ENCODE data around the gene FAM171A1.
"Not testable (repeated sequence)": the region's sequence is repeated elsewhere in the genome, so short reads cannot be mapped to it uniquely, and the experiment has no call there.

FAM171A1 gene

DNA sequence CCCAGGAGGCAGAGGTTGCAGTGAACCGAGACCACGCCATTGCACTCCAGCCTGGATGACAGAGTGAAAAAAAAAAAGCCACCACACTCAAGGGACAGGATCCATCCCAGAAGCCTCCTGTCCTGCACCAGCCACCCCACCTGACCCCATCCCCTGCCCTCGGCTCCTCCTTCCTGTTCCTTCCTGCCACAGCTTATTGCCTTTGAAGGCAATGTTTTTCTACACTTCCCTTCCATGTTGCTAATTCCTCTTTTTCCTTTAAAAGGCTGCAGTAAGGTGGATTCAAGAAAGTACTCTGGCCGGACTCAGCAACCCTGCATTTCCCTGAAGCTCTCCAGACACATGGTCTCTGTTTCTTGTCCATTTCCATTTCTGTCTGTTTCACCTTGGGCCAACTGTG is 80.9 kb downstream of the FAM171A1 start:
- Histone ChIP-seq H3K4me3 (no peak overlapping the region), H3K27ac (no peak overlapping the region), H3K9me3 (ENCODE audit: low read depth, low read length) (no peaks in the 10 kb centered on the region), H3K9ac (ENCODE audit: insufficient read length) (no peak overlapping the region), H3K36me3 (ENCODE audit: insufficient read depth, low read length) (no peaks in the 10 kb centered on the region)
- TF ChIP-seq POLR2AphosphoS5 (IDR thresholded peaks at IDR 0.05; ENCODE audit: borderline replicate concordance, low read depth, low read length) (no peak), EZH2 (IDR thresholded peaks at IDR 0.05) (no peak), FOXP2 (optimal IDR thresholded peaks at IDR 0.05; ENCODE audit: control extremely low read depth, extremely low read length, insufficient read depth) (no peak)
- DNase-seq (ENCODE audit: low read depth, low spot score): no peak

DNA sequence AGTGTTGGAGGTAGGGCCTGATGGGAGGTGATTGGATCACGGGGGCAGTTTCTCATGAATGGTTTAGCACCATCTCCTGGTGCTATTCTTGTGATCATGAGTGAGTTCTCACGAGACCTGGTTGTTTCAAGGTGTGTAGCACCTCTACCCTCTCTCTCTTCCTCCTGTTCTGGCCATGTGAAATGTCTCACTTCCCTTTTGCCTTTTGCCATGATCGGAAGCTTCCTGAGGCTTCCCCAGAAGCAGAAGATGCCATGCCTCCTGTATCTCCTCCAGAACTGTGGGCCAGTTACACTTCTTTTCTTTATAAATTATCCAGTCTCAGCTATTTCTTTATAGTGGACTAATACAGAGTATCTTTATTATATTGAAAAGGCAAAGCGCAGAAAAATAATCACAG is 90.1 kb downstream of the FAM171A1 start:
- no peaks in the 10 kb centered on the region for H3K9me3 ChIP-seq (ENCODE audit: low read depth, low read length)
- no peak overlapping the region for H3K4me3 ChIP-seq
- no peak overlapping the region for H3K9ac ChIP-seq (ENCODE audit: insufficient read length)
- no peaks in the 10 kb centered on the region for H3K36me3 ChIP-seq (ENCODE audit: insufficient read depth, low read length)
- DNase-seq (ENCODE audit: low read depth, low spot score): no peak
- no peak overlapping the region for H3K27ac ChIP-seq
- TF ChIP-seq EZH2 (IDR thresholded peaks at IDR 0.05): no peak
- no peak for TF ChIP-seq FOXP2 (optimal IDR thresholded peaks at IDR 0.05; ENCODE audit: control extremely low read depth, extremely low read length, insufficient read depth)
- no peak for TF ChIP-seq POLR2AphosphoS5 (IDR thresholded peaks at IDR 0.05; ENCODE audit: borderline replicate concordance, low read depth, low read length)

DNA sequence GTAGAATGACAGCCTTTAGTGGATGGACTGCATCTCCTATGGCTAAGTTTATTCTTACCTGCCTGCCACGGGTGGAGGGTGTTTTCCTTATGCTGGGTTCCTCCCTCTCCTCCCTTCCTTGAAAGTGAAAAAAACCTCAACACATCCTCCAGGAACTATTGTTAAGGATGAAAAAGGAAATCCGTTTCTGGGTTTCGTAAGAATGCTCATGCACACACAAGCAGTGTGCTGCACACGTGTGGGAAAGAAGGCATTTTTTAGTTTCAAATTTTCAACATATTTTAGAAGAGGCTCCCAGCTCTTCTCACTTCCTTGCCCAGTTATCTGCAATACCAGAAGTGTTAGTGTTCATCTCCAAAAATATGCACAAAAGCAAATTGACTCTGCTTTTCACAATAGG is 90.6 kb downstream of the FAM171A1 start:
- no peaks in the 10 kb centered on the region for H3K36me3 ChIP-seq (ENCODE audit: insufficient read depth, low read length)
- no peak overlapping the region for H3K27ac ChIP-seq
- no peak for DNase-seq (ENCODE audit: low read depth, low spot score)
- no peak for TF ChIP-seq EZH2 (IDR thresholded peaks at IDR 0.05)
- no peak overlapping the region for H3K9ac ChIP-seq (ENCODE audit: insufficient read length)
- no peak overlapping the region for H3K4me3 ChIP-seq
- no peaks in the 10 kb centered on the region for H3K9me3 ChIP-seq (ENCODE audit: low read depth, low read length)

DNA sequence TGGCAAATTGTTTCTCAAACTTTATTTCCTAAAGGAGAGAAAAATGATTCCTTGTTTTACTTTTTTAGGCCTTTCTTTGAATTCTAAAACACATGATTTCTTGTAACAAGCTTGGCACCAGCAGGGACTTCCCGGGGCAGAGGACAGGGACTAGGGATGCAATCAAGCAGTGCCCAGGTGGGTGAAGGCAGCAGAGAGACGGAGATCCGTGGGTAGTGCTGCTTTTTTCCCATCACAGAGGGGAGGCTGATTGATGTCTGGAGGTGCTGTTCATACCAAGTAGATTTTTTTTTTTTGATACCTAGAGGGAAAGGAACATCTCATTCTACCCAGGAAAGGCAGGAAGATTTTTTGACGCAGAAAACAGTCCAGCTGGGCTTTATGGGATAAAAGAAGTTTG is 91.9 kb downstream of the FAM171A1 start:
- DNase-seq (ENCODE audit: low read depth, low spot score): no peak
- Histone ChIP-seq H3K9me3 (ENCODE audit: low read depth, low read length) (no peaks in the 10 kb centered on the region), H3K36me3 (ENCODE audit: insufficient read depth, low read length) (no peaks in the 10 kb centered on the region), H3K4me3 (no peak overlapping the region), H3K27ac (no peak overlapping the region), H3K9ac (ENCODE audit: insufficient read length) (no peak overlapping the region)
- TF ChIP-seq FOXP2 (optimal IDR thresholded peaks at IDR 0.05; ENCODE audit: control extremely low read depth, extremely low read length, insufficient read depth) (no peak), EZH2 (IDR thresholded peaks at IDR 0.05) (no peak), POLR2AphosphoS5 (IDR thresholded peaks at IDR 0.05; ENCODE audit: borderline replicate concordance, low read depth, low read length) (no peak)

DNA sequence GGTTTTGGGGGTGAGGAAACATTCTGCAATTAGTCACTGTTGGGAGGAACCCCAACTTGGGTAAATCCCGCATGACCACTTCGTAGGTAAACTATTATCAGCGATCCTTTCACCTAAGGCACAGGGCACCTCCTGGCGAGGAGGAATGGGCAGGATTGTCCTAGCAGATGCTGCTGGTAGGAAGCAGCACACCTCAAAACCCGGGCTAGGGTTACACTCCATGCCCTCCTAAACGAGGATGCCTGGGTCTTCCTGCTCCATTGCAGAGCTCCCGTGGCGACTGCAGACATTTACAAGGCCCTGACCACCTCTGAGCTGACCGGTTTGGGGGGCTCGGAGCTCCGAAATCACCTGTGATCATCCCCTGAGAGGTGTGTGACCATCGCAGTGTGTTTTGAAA is 92.3 kb downstream of the FAM171A1 start:
- Histone ChIP-seq H3K27ac (no peak overlapping the region), H3K36me3 (ENCODE audit: insufficient read depth, low read length) (no peaks in the 10 kb centered on the region), H3K9me3 (ENCODE audit: low read depth, low read length) (no peaks in the 10 kb centered on the region), H3K4me3 (no peak overlapping the region), H3K9ac (ENCODE audit: insufficient read length) (no peak overlapping the region)
- TF ChIP-seq POLR2AphosphoS5 (IDR thresholded peaks at IDR 0.05; ENCODE audit: borderline replicate concordance, low read depth, low read length) (no peak), EZH2 (IDR thresholded peaks at IDR 0.05) (no peak), FOXP2 (optimal IDR thresholded peaks at IDR 0.05; ENCODE audit: control extremely low read depth, extremely low read length, insufficient read depth) (no peak)
- no peak for DNase-seq (ENCODE audit: low read depth, low spot score)

DNA sequence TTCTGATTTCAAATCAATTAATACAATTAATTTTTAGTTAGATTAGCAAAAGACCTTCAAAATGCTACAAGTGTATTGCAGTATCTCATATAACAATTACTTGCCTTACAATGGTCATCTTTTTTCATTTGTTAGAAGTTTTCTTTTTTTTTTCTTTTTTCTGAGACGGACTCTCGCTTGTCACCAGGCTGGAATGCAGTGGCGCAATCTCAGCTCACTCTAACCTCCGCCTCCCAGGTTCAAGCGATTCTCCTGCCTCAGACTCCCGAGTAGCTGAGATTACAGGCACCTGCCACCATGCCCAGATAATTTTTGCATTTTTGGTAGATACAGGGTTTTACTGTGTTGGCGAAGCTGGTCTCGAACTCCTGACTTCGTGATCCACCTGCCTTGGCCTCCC is 95.0 kb downstream of the FAM171A1 start:
- not testable (repeated sequence) for H3K27ac ChIP-seq

DNA sequence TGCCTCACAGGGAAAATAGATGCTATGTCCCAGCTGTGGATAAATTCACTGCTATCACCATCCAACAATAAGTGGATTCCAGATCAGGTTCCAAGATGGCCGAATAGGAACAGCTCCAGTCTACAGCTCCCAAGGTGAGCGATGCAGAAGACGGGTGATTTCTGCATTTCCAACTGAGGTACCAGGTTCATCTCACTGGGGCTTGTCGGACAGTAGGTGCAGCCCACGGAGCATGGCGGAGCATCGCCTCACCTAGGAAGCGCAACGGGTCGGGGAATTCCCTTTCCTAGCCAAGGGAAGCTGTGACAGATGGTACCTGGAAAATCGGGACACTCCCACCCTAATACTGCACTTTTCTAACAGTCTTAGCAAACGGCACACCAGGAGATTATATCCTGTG is 101.3 kb downstream of the FAM171A1 start:
- H3K9ac ChIP-seq (ENCODE audit: insufficient read length); DNase-seq (ENCODE audit: low read depth, low spot score); H3K36me3 ChIP-seq (ENCODE audit: insufficient read depth, low read length); H3K27ac ChIP-seq; H3K4me3 ChIP-seq; H3K9me3 ChIP-seq (ENCODE audit: low read depth, low read length): not testable (repeated sequence)

More for the DNA sequence above, 95.0 kb downstream of the FAM171A1 start:
- not testable (repeated sequence) for H3K9ac ChIP-seq (ENCODE audit: insufficient read length); H3K4me3 ChIP-seq; H3K9me3 ChIP-seq (ENCODE audit: low read depth, low read length); DNase-seq (ENCODE audit: low read depth, low spot score); H3K36me3 ChIP-seq (ENCODE audit: insufficient read depth, low read length)

DNA sequence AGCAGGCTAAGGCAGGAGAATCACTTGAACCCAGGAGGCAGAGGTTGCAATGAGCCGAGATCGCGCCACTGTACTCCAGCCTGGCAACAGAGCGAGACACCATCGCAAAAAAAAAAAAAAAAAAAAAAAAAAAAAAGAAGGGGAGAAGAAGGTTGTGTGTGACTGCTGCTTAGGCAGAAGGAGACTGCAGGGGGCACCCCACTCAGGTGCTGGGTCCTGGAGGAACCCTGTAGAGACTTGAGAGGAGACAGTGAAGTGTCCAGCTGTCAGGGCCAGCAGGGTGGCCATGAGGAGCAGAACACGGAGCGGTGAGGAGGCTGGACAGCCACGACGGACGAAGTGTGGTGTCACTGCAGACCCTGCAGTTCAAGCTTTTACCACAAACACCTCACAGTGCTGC is 103.6 kb downstream of the FAM171A1 start:
- Histone ChIP-seq H3K27ac (no peak overlapping the region), H3K9me3 (ENCODE audit: low read depth, low read length) (no peaks in the 10 kb centered on the region), H3K4me3 (no peak overlapping the region), H3K36me3 (ENCODE audit: insufficient read depth, low read length) (no peaks in the 10 kb centered on the region), H3K9ac (ENCODE audit: insufficient read length) (no peak overlapping the region)
- DNase-seq (ENCODE audit: low read depth, low spot score): no peak
- TF ChIP-seq EZH2 (IDR thresholded peaks at IDR 0.05) (no peak), POLR2AphosphoS5 (IDR thresholded peaks at IDR 0.05; ENCODE audit: borderline replicate concordance, low read depth, low read length) (no peak), FOXP2 (optimal IDR thresholded peaks at IDR 0.05; ENCODE audit: control extremely low read depth, extremely low read length, insufficient read depth) (no peak)

DNA sequence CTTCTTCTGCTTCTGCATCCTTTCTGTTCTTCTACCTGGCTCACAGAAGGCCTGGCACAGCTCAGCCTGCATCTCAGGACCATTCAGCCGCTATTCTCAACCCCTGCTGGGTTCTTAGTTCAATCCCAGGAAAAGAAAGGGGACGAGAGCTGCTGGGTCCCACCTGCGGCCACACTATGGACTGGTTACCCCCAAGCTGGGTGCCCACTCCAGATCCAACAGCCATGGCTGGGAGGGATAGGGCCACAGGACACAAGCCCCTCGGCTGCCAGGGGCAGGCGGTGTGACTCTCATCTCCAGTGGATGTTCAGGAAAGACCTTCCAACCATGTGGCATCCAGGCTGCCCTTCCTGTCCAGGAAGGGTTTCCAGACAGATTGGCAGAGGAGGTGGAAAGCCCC is 105.0 kb downstream of the FAM171A1 start:
- no peak for DNase-seq (ENCODE audit: low read depth, low spot score)
- no peak for TF ChIP-seq EZH2 (IDR thresholded peaks at IDR 0.05)
- no peak for TF ChIP-seq FOXP2 (optimal IDR thresholded peaks at IDR 0.05; ENCODE audit: control extremely low read depth, extremely low read length, insufficient read depth)
- H3K36me3 ChIP-seq (ENCODE audit: insufficient read depth, low read length): no peaks in the 10 kb centered on the region
- no peak overlapping the region for H3K9ac ChIP-seq (ENCODE audit: insufficient read length)
- H3K27ac ChIP-seq: no peak overlapping the region
- no peak overlapping the region for H3K4me3 ChIP-seq
- H3K9me3 ChIP-seq (ENCODE audit: low read depth, low read length): no peaks in the 10 kb centered on the region

DNA sequence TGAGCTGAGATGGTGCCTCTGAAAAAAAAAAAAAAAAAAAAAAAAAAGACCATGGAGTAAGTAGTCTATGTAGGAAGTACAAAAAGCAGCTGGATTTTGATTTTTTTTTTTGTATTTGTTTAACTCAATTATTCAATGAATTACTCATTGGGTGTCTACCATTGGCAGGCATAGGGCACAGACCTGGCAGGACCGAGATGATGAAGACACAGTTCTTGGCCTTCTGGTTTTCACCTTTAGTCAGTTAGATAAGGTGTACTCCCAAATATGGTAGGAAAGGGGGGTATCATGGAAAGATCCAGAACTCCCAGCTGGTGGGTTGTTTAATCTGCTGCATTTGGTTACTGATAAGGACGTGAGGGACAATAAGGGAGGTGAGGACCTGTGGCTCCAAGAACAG is 105.5 kb downstream of the FAM171A1 start:
- no peak for DNase-seq (ENCODE audit: low read depth, low spot score)
- TF ChIP-seq FOXP2 (optimal IDR thresholded peaks at IDR 0.05; ENCODE audit: control extremely low read depth, extremely low read length, insufficient read depth) (no peak), POLR2AphosphoS5 (IDR thresholded peaks at IDR 0.05; ENCODE audit: borderline replicate concordance, low read depth, low read length) (no peak), EZH2 (IDR thresholded peaks at IDR 0.05) (no peak)

More for the DNA sequence above, 105.5 kb downstream of the FAM171A1 start:
- Histone ChIP-seq H3K4me3 (no peak overlapping the region), H3K27ac (no peak overlapping the region), H3K9ac (ENCODE audit: insufficient read length) (no peak overlapping the region), H3K9me3 (ENCODE audit: low read depth, low read length) (no peaks in the 10 kb centered on the region), H3K36me3 (ENCODE audit: insufficient read depth, low read length) (no peaks in the 10 kb centered on the region)

Data from SK-N-MC (cell line).